Gastroesophageal sphincter (tissue), 4 donors: Measurements from ENCODE around the gene H19. TPM values are rescaled to one million over a fixed set of nuclear protein-coding genes. Genes with fewer than 3 reads are reported as not detected.

Source experiments
- ATAC-seq: fragments of 150-250 bp; one replicate; pipeline ENCODE4 v1.9.1; 2016; ENCODE audit warnings: mild to moderate bottlenecking, moderate library complexity
- H3K27ac ChIP-seq, 4 donors: fragments of 200-600 bp; sonication (generic) in 3 of 4; 1 replicate in 3 of 4; 2 replicates in 1 of 4; pipeline ENCODE4 v1.5.1; 2016 to 2019
- H3K27me3 ChIP-seq: fragments of 200-600 bp; sonication (generic); one replicate; pipeline ENCODE4 v1.5.1; 2019
- H3K36me3 ChIP-seq, 2 donors: fragments of 200-600 bp; sonication (generic); one replicate each; pipeline ENCODE4 v1.5.1; 2019; ENCODE audit warnings: control low read depth in 1 of 2
- H3K4me1 ChIP-seq, 3 donors: fragments of 200-600 bp; sonication (generic); 1 replicate in 2 of 3; 2 replicates in 1 of 3; pipeline ENCODE4 v1.5.1; 2016 to 2019; ENCODE audit warnings: control low read depth in 2 of 3
- H3K4me3 ChIP-seq, 2 donors: fragments of 200-600 bp; sonication (generic); one replicate each; pipeline ENCODE4 v1.5.1; 2019; ENCODE audit warnings: mild to moderate bottlenecking in 1 of 2, moderate library complexity in 1 of 2
- H3K9me3 ChIP-seq, 3 donors: fragments of 200-600 bp; sonication (generic); one replicate each; pipeline ENCODE4 v1.5.1; 2017 to 2019; ENCODE audit warnings: control low read depth in 2 of 3
- CTCF ChIP-seq, 4 experiments: fragments of 200-600 bp in 2 of 4; fragments of 450-650 bp in 2 of 4; sonication (generic) in 1 of 4; IDR thresholded peaks; one replicate each; pipeline ENCODE4 v1.5.1; 2017 to 2019; ENCODE audit warnings: antibody characterized with exemption in 4 of 4, mild to moderate bottlenecking in 2 of 4, moderate library complexity in 2 of 4
- EP300 ChIP-seq: sonication (generic); formaldehyde crosslinking; IDR thresholded peaks from one replicate; pipeline ENCODE4 v1.6.1; 2017; ENCODE audit warnings: antibody characterized with exemption, mild to moderate bottlenecking
- POLR2A ChIP-seq, 2 donors: fragments of 450-650 bp; IDR thresholded peaks; one replicate each; pipeline ENCODE4 v1.6.1; 2017; ENCODE audit warnings: antibody characterized with exemption in 2 of 2, mild to moderate bottlenecking in 2 of 2, moderate library complexity in 1 of 2
- POLR2AphosphoS5 ChIP-seq: sonication (generic); formaldehyde crosslinking; IDR thresholded peaks from one replicate; pipeline ENCODE4 v1.6.1; 2017; ENCODE audit warnings: antibody characterized with exemption
- WGBS, 2 donors: methylation state at CpG; one replicate each; pipeline ENCODE4 v1.1.5; 2018; ENCODE audit warnings: low coverage in 1 of 2; 5-methylcytosine and 5-hydroxymethylcytosine counted together
- total RNA-seq, 4 donors: library from RNA; depleted of rRNA; stranded (reverse); fragments of >200 nt; gene quantifications; one replicate each; pipeline ENCODE4 v1.1.0, GENCODE V29; 2016

H19 gene
- total RNA-seq, 4 donors from 2014 or later: 77.5 to 429 (median 399) TPM

GRCh38 chr11:2035382-2035781 is 37.7 kb upstream of the H19 start:
- ATAC-seq: no peak
- Histone ChIP-seq H3K27me3 (no peaks in the 10 kb centered on the region), H3K36me3 (no peaks in the 10 kb centered on the region), H3K27ac (no peak overlapping the region), H3K4me3 (no peak overlapping the region), H3K9me3 (no peaks in the 10 kb centered on the region), H3K4me1 (no peaks in the 10 kb centered on the region)
- no CpG with 5 or more reads among the region's 14 CpGs for WGBS, 2 donors
- TF ChIP-seq CTCF (IDR thresholded peaks at IDR 0.05) (no peak), POLR2AphosphoS5 (no peak), POLR2A (IDR thresholded peaks at IDR 0.05) (no peak), EP300 (no peak)

GRCh38 chr11:2031058-2031457 is 33.4 kb upstream of the H19 start:
- TF ChIP-seq POLR2AphosphoS5 (no peak), POLR2A (IDR thresholded peaks at IDR 0.05) (no peak), EP300 (no peak), CTCF (IDR thresholded peaks at IDR 0.05) (no peak)
- no peaks in the 10 kb centered on the region for H3K9me3 ChIP-seq
- H3K4me1 ChIP-seq: no peaks in the 10 kb centered on the region
- WGBS, 2 donors: no CpG with 5 or more reads among the region's 10 CpGs
- no peaks in the 10 kb centered on the region for H3K27me3 ChIP-seq
- no peak for ATAC-seq
- no peak overlapping the region for H3K4me3 ChIP-seq
- H3K36me3 ChIP-seq: no peaks in the 10 kb centered on the region
- H3K27ac ChIP-seq: no peak overlapping the region

- no peaks in the 10 kb centered on the region for H3K4me1 ChIP-seq
- TF ChIP-seq POLR2A (IDR thresholded peaks at IDR 0.05): no peak
- TF ChIP-seq POLR2AphosphoS5: no peak
- TF ChIP-seq CTCF (IDR thresholded peaks at IDR 0.05): no peak
- no peak for TF ChIP-seq EP300
- no peaks in the 10 kb centered on the region for H3K36me3 ChIP-seq
- no CpG with 5 or more reads among the region's 15 CpGs for WGBS, 2 donors
- no peak for ATAC-seq
- H3K27ac ChIP-seq: no peak overlapping the region
- no peaks in the 10 kb centered on the region for H3K9me3 ChIP-seq
- no peaks in the 10 kb centered on the region for H3K27me3 ChIP-seq
- H3K4me3 ChIP-seq: no peak overlapping the region
These were observed 30.1 kb upstream of the H19 start for GRCh38 chr11:2027708-2028107.

- Histone ChIP-seq H3K4me1 (no peaks in the 10 kb centered on the region), H3K4me3 (no peak overlapping the region), H3K9me3 (no peaks in the 10 kb centered on the region), H3K27me3 (no peaks in the 10 kb centered on the region), H3K27ac (no peak overlapping the region), H3K36me3 (no peaks in the 10 kb centered on the region)
- no CpG with 5 or more reads among the region's 14 CpGs for WGBS, 2 donors
- no peak for ATAC-seq
- TF ChIP-seq CTCF (IDR thresholded peaks at IDR 0.05): no peak
- TF ChIP-seq POLR2A (IDR thresholded peaks at IDR 0.05): no peak
- no peak for TF ChIP-seq EP300
These were observed 17.4 kb upstream of the H19 start for GRCh38 chr11:2015025-2015424.

DNA sequence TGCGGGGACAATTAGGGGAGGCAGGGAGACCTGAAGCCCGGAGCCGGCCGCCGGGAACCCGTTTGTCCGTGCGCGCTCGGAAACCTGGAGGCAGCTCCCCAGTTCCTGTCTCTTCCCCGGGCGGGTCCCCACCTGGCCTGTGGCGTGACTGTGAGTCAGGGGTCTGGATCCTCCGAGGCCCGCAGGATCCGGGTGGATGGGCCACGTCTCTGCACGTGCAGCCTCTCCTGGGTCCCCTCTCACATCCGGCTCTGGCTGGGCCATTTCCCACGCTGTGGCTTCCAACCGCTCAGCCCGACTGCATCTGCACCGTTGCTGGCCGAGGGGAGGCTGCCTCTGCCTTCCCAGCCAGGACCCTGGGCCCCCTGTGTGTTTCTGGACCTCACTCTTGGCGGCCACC is 14.8 kb upstream of the H19 start:
- Histone ChIP-seq H3K4me3 (no peak overlapping the region), H3K4me1 (no peaks in the 10 kb centered on the region), H3K27me3 (no peaks in the 10 kb centered on the region), H3K36me3 (no peaks in the 10 kb centered on the region), H3K27ac (no peak overlapping the region), H3K9me3 (no peaks in the 10 kb centered on the region)
- TF ChIP-seq POLR2AphosphoS5 (no peak), POLR2A (IDR thresholded peaks at IDR 0.05) (no peak), CTCF (IDR thresholded peaks at IDR 0.05) (no peak), EP300 (no peak)
- WGBS, 2 donors: no CpG with 5 or more reads among the region's 25 CpGs
- no peak for ATAC-seq
